ENCODE measurements around the gene F8.
"Not testable (repeated sequence)": the region's sequence is repeated elsewhere in the genome, so short reads cannot be mapped to it uniquely, and the experiment has no call there.

Gene F8

DNA sequence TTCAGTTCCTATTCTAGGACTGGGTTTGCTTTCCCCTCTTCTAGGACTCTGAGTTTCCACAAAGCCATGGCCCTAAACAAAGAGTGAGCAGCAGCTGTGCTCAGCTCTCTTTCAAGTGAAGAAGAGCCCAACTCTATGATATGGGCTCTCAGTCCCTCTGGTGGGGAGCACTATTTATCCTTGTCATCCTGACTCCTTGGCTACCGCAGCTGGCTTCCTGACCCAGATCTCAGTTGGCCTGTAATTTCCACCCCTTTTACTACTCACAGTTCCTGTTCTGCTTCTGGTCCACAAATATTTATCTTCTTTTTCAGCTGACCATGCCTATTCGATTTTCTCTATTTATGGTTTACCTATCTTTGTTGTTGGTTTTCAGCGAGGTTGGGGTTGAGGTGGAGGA lies 33.8 kb downstream of the F8 start:
- in situ Hi-C loops (cut with HindIII; ENCODE audit: low sequenced_read_pairs) = loop anchor here (10.0 kb wide), 1 partner anchor 84 kb away; no protein-coding TSS in a partner anchor

DNA sequence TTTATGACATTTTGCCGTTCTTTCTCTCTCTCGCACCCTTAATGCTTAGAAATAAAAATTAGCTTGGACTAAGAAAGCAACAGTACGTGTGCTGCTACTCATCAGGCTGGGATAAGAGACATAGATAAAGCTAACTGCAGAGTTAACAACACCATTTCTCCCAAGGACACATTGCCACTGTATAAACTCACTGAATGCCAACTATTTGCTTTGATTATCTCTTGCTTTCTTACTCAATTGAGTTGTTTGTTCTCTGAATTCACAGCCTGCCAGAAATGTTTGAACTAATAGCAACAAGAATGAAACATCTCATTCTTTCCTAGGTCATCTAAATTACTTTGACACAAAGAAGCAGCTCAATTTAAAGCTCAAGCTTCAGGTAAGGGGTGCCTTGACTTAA lies 34.6 kb downstream of the F8 start:
- in situ Hi-C loops (cut with HindIII; ENCODE audit: low sequenced_read_pairs) = loop anchor here (10.0 kb wide), 1 partner anchor 83 kb away; no protein-coding TSS in a partner anchor

- in situ Hi-C loops (cut with HindIII; ENCODE audit: low sequenced_read_pairs) = loop anchor here (10.0 kb wide), 1 partner anchor 82 kb away; no protein-coding TSS in a partner anchor
Measured at GRCh38 chrX:154986826-154987575, 35.5 kb downstream of the F8 start.

GRCh38 chrX:154981116-154981411 lies 41.5 kb downstream of the F8 start:
- in situ Hi-C loops (cut with HindIII; ENCODE audit: low sequenced_read_pairs) = loop anchor here (10.0 kb wide), 1 partner anchor 76 kb away; no protein-coding TSS in a partner anchor

DNA sequence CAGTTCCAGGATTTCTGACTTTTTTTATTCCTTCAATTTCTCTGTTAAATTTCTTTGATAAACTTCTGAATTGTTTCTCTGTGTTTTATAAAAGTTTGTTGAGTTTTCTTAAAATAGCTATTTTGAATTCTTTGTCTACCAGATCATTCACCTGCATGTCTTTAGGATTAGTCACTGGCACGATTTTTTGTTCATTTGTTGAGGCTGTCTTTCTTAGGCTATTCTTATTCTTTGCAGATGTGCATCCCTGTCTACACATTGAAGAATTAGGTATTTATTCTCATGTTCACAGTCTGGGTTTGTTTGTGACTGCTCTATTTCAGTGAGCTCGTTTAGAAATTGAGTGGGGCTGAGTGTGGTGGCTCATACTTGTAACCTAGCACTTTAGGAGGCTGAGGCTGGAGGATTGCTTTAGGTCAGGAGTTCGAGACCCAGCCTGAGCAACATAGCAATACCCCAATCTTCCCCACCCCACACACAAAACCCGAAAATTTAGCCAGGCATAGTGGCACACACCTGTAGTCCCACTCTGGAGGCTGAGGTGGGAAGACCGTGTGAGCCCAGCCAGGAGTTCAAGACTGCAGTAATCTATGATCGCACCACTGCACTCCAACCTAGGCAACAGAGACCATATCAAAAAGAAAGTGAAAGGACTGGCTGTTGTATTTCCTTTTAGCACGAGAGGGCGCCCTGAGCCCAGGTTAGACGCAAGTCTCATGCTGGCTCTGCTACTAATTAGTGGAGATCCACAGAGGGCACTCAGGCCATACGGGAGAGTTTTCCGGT lies 42.0 kb downstream of the F8 start:
- in situ Hi-C loops (cut with HindIII; ENCODE audit: low sequenced_read_pairs) = loop anchor here (10.0 kb wide), 1 partner anchor 76 kb away; no protein-coding TSS in a partner anchor

- in situ Hi-C loops (cut with HindIII; ENCODE audit: low sequenced_read_pairs) = loop anchor here (10.0 kb wide), 1 partner anchor 75 kb away; no protein-coding TSS in a partner anchor
Measured at GRCh38 chrX:154979629-154980028, 42.9 kb downstream of the F8 start.

- in situ Hi-C loops (cut with HindIII; ENCODE audit: low sequenced_read_pairs) = no loop called here
Measured at GRCh38 chrX:154968353-154968752, 54.2 kb downstream of the F8 start.

GRCh38 chrX:154967603-154968002 lies 54.9 kb downstream of the F8 start:
- in situ Hi-C loops (cut with HindIII; ENCODE audit: low sequenced_read_pairs) = no loop called here

DNA sequence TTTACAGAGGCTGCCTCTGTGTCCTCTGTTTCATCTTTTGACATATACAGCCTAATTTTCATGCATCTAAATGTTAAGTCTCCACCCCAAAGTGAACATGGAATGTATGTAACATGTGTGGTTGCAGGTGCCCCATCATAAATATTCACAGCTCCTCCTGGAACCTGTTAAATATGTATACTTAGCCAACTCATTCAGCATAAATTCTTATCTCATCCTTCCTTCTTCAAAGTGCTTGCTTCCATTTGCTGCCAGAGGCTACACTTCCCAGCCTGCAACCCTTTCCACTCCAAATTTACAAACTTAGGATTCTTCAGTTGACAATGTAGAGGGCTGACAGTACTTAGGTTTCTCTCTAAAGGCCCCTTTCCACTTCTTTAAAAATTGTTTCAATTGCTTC lies 60.6 kb downstream of the F8 start:
- in situ Hi-C loops (cut with HindIII; ENCODE audit: low sequenced_read_pairs) = no loop called here

DNA sequence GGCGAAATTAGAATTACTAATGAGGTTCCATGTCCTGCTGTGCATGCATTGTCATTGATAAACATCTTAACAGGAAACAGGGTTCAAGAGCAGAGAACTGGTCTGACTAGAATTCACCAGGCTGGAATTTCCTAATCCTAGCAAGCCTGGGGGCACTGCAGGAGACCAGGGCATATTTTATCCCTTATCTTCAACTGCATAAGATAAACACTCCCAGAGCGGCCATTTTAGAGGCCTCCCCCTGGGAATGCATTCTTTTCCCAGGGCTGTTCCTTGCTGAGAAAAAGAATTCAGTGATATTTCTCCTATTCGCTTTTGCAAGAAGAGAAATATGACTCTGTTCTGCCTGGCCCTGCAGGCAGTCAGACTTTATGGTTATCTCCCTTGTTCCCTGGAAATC lies 66.7 kb downstream of the F8 start:
- in situ Hi-C loops (cut with HindIII; ENCODE audit: low sequenced_read_pairs) = not testable (repeated sequence)

DNA sequence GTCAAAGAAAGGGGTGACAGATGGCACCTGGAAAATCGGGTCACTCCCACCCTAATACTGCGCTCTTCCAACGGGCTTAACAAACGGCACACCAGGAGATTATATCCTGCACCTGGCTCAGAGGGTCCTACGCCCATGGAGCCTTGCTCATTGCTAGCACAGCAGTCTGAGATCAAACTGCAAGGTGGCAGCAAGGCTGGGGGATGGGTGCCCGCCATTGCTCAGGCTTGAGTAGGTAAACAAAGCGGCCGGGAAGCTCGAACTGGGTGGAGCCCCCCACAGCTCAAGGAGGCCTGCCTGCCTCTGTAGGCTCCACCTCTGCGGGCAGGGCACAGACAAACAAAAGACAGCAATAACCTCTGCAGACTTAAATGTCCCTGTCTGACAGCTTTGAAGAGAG lies 83.3 kb downstream of the F8 start:
- in situ Hi-C loops (cut with HindIII; ENCODE audit: low sequenced_read_pairs) = not testable (repeated sequence)

DNA sequence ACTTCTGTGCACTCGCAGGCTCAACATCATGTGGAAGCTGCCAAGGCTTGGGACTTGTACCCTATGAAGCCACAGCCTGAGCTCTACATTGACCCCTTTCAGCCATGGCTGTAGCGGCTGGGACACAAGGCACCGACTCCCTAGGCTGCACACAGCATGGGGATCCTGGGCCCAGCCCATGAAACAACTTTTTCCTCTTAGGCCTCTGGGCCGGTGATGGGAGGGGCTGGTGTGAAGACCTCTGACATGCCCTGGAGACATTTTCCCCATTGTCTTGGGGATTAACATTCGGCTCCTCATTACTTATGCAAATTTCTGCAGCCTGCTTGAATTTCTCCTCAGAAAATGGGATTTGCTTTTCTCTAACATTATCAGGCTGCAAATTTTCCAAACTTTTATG lies 97.8 kb downstream of the F8 start:
- in situ Hi-C loops (cut with HindIII; ENCODE audit: low sequenced_read_pairs) = not testable (repeated sequence)

- in situ Hi-C loops (cut with HindIII; ENCODE audit: low sequenced_read_pairs) = no loop called here
Measured at GRCh38 chrX:154918060-154918483, 104.5 kb downstream of the F8 start.

- in situ Hi-C loops (cut with HindIII; ENCODE audit: low sequenced_read_pairs) = no loop called here
Measured at GRCh38 chrX:154914052-154914451, 108.5 kb downstream of the F8 start.

DNA sequence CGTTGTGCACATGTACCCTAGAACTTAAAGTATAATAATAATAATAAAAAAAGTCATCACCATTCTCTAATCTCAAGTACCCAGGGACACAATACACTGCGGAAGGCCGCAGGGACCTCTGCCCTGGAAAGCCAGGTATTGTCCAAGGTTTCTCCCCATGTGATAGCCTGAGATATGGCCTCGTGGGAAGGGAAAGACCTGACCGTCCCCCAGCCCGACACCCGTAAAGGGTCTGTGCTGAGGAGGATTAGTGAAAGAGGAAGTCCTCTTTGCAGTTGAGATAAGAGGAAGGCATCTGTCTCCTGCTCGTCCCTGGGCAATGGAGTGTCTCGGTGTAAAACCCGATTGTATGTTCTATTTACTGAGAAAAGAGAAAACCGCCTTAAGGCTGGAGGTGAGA lies 112.0 kb downstream of the F8 start:
- in situ Hi-C loops (cut with HindIII; ENCODE audit: low sequenced_read_pairs) = not testable (repeated sequence)

GRCh38 chrX:154910048-154910447 lies 112.5 kb downstream of the F8 start:
- in situ Hi-C loops (cut with HindIII; ENCODE audit: low sequenced_read_pairs) = not testable (repeated sequence)

DNA sequence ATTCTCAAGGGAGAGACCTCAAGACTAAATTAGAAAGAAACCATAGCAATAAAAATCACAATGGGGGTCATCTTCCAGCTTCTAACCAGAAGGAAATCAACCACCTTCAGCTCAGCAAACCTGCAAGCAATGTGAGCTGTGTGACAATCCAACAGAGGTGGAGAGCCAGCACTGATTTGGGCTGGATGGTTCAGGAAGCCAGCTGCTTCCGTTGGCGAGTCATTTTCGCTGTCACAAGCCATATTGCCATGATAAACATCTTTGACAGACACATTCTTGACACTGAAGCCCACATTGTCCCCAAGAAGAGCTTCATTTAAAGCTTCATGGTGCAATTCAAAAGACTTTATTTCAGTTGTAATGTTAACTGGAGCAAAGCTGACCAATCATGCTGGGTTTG lies 113.7 kb downstream of the F8 start:
- in situ Hi-C loops (cut with HindIII; ENCODE audit: low sequenced_read_pairs) = loop anchor here (10.0 kb wide), 1 partner anchor 76 kb away; no protein-coding TSS in a partner anchor

DNA sequence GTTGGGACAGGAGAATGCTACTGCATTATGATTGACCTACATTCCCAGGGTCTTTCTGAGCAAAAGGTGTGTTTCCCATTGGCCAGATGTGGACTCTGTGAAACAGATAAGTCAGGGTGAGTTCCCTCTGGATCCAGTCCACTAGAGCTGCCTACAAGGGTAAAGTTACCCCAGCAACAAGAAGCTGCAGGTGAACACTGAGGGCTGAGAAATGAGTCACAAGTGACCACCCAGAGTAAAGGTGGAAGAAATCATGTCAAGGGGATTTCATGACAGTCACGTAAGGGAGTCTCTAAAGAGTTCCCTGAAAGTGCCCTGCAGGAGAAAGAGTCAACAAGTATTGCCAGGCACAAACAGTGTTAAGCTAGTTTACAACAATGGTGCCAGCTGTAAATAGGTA lies 120.1 kb downstream of the F8 start:
- in situ Hi-C loops (cut with HindIII; ENCODE audit: low sequenced_read_pairs) = loop anchor here (10.0 kb wide), 1 partner anchor 82 kb away; no protein-coding TSS in a partner anchor

DNA sequence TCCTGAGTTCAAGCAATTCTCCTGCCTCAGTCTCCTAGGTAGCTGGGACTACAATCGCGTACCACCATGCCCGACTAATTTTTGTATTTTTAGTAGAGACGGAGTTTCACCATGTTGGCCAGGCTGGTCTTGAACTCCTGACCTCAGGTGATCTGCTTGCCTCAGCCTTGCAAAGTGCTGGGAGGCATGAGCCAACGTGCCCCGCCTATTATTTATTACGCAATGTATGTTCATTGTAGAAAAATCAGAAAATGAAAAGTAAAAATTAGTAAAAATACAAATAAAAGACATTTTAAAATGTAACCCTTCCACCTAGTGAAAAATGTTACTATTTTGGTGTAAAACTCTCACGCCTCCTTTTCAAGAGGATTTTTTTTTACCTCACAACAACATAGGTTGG lies 122.2 kb downstream of the F8 start:
- in situ Hi-C loops (cut with HindIII; ENCODE audit: low sequenced_read_pairs) = loop anchor here (10.0 kb wide), 1 partner anchor 84 kb away; no protein-coding TSS in a partner anchor

GRCh38 chrX:154892296-154892695 lies 130.2 kb downstream of the F8 start:
- in situ Hi-C loops (cut with HindIII; ENCODE audit: low sequenced_read_pairs) = no loop called here

GRCh38 chrX:154890990-154891639 lies 131.4 kb downstream of the F8 start:
- in situ Hi-C loops (cut with HindIII; ENCODE audit: low sequenced_read_pairs) = no loop called here

All from endothelial cell of hepatic sinusoid (primary cell).